GM21786 (cell line): ENCODE data around the gene FAM193A.
"Not testable (repeated sequence)": the region's sequence is repeated elsewhere in the genome, so short reads cannot be mapped to it uniquely, and the experiment has no call there.

Experiments used
- ATAC-seq: cut with Tn5 transposase; IDR thresholded peaks from one replicate; pipeline ENCODE4 v1.9.1; 2021; ENCODE audit not compliant: unreplicated experiment

The FAM193A gene

DNA sequence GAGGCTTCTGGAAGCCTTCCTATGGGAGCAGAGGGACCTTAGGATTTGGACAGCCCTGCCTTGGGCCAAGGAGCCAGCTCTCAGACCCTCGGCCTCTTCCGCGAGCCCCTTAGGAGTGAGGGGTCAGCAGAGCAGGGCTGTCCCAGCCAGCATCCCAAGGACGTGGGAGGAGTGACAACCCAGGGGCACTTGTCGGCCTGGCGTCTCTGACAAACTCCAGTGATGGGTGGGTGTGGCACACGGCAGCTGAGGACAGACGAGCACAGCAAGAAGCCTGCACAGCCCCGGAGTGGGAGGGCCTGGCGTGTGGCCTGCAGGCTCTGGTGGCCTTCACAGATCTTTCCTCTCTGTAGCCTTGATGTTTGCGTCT lies 231.2 kb downstream of the FAM193A start:
- ATAC-seq: no peak

- ATAC-seq: no peak
Measured at GRCh38 chr4:2768124-2768523, 231.7 kb downstream of the FAM193A start.

- ATAC-seq: no peak
Measured at GRCh38 chr4:2768921-2769336, 232.5 kb downstream of the FAM193A start.

- no peak for ATAC-seq
Measured at GRCh38 chr4:2771264-2771663, 234.8 kb downstream of the FAM193A start.

DNA sequence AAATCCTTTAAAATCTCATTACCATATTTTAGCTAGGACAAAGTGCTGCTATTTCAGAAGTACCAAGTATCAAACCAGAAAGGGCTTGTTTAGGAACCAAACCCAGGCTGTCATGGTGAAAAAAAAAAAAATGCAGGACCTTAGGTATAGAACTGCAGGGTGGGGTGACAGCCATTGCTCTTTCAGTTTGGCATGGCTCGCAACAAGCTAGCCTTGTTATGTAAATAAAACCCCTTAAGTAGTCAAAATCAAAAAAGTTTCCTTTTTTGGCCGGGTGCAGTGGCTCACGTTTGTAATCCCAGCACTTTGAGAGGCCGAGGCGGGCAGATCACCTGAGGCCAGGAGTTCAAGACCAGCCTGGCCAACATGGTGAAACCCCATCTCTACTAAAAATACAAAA lies 244.2 kb downstream of the FAM193A start:
- not testable (repeated sequence) for ATAC-seq

DNA sequence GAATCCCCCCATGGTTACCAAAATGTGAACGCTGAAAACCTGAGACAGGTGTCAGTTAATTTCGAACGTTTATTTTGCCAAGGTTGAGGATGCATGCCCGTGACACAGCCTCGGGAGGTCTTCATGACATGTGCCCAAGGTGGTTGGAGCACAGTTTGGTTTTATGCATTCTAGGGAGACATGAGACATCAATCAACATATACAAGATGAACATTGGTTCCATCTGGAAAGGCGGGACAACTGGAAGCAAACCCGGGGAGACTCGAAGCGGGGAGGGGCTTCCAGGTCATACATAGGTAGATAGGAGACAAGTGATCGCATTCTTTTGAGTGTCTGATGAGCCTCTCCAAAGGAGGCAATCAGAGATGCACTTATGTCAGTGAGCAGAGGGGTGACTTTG lies 245.5 kb downstream of the FAM193A start:
- no peak for ATAC-seq
